Tongue (tissue), 2 donors: Measurements from ENCODE around the gene MARK2. TPM values are rescaled to one million over a fixed set of nuclear protein-coding genes. Genes with fewer than 3 reads are reported as not detected.
"Not testable (repeated sequence)": the region's sequence is repeated elsewhere in the genome, so short reads cannot be mapped to it uniquely, and the experiment has no call there.

Experiments
- DNase-seq: peaks from one replicate; pipeline ENCODE4 v3.0.0-alpha.2; 2015
- total RNA-seq: library from RNA; depleted of rRNA; stranded (reverse); fragments of >200 nt; gene quantifications from one replicate; pipeline ENCODE4 v1.2.3, GENCODE V29; 2014

MARK2 gene
- total RNA-seq, 1 donor from 2014 or later = 18.2 TPM

- DNase-seq = no peak
Observed at GRCh38 chr11:63854696-63855095, 15.8 kb downstream of the MARK2 start.

- no peak for DNase-seq
Observed at GRCh38 chr11:63855975-63856374, 17.1 kb downstream of the MARK2 start.

GRCh38 chr11:63858628-63859550, 20.0 kb downstream of the MARK2 start:
- no peak for DNase-seq

GRCh38 chr11:63862923-63863322, 24.0 kb downstream of the MARK2 start:
- DNase-seq = no peak

GRCh38 chr11:63863620-63864019, 24.7 kb downstream of the MARK2 start:
- not testable (repeated sequence) for DNase-seq

- no peak for DNase-seq
Observed at GRCh38 chr11:63866211-63866610, 27.3 kb downstream of the MARK2 start.

GRCh38 chr11:63867511-63867910, 28.6 kb downstream of the MARK2 start:
- no peak for DNase-seq

- DNase-seq = no peak
Observed at GRCh38 chr11:63868399-63869064, 29.6 kb downstream of the MARK2 start.

- DNase-seq = no peak
Observed at GRCh38 chr11:63869171-63869591, 30.3 kb downstream of the MARK2 start.

GRCh38 chr11:63869683-63870082, 30.8 kb downstream of the MARK2 start:
- no peak for DNase-seq

- DNase-seq = no peak
Observed at GRCh38 chr11:63870351-63871140, 31.6 kb downstream of the MARK2 start.

- peak; percentile 78 for DNase-seq
Observed at GRCh38 chr11:63871962-63872799, 33.3 kb downstream of the MARK2 start.

- no peak for DNase-seq
Observed at GRCh38 chr11:63872800-63873197, 33.9 kb downstream of the MARK2 start.

GRCh38 chr11:63873311-63873710, 34.4 kb downstream of the MARK2 start:
- no peak for DNase-seq

GRCh38 chr11:63874511-63874910, 35.6 kb downstream of the MARK2 start:
- no peak for DNase-seq

GRCh38 chr11:63875506-63876065, 36.7 kb downstream of the MARK2 start:
- DNase-seq = no peak

GRCh38 chr11:63876616-63877015, 37.7 kb downstream of the MARK2 start:
- no peak for DNase-seq

- DNase-seq = no peak
Observed at GRCh38 chr11:63877658-63878241, 38.8 kb downstream of the MARK2 start.

- no peak for DNase-seq
Observed at GRCh38 chr11:63879598-63880402, 40.9 kb downstream of the MARK2 start.

GRCh38 chr11:63880403-63880790, 41.5 kb downstream of the MARK2 start:
- no peak for DNase-seq
